T-helper 1 cell treated with Interleukin-12 subunit alpha and Interleukin-12 subunit beta and Interleukin-4 antibody, amounts not matched to agents 30 μg/mL and 1 μg/mL, for 36 hours (primary cell): ENCODE data around the gene PLPP4.

Source experiments
- H3K27ac Mint-ChIP-seq: one replicate; pipeline ENCODE4 v1.8.0; 2021; ENCODE audit warnings: mild to moderate bottlenecking, mixed read lengths
- H3K27me3 Mint-ChIP-seq: one replicate; pipeline ENCODE4 v1.8.0; 2021; ENCODE audit warnings: low read depth, mixed read lengths
- H3K36me3 Mint-ChIP-seq: one replicate; pipeline ENCODE4 v1.8.0; 2021; ENCODE audit warnings: low read depth, mixed read lengths
- H3K4me1 Mint-ChIP-seq: one replicate; pipeline ENCODE4 v1.8.0; 2021; ENCODE audit warnings: low read depth, mixed read lengths
- H3K4me3 Mint-ChIP-seq: one replicate; pipeline ENCODE4 v1.8.0; 2021; ENCODE audit warnings: mild to moderate bottlenecking, moderate library complexity, mixed read lengths
- H3K9me3 Mint-ChIP-seq: one replicate; pipeline ENCODE4 v1.8.0; 2021; ENCODE audit warnings: mixed read lengths

The PLPP4 gene

DNA sequence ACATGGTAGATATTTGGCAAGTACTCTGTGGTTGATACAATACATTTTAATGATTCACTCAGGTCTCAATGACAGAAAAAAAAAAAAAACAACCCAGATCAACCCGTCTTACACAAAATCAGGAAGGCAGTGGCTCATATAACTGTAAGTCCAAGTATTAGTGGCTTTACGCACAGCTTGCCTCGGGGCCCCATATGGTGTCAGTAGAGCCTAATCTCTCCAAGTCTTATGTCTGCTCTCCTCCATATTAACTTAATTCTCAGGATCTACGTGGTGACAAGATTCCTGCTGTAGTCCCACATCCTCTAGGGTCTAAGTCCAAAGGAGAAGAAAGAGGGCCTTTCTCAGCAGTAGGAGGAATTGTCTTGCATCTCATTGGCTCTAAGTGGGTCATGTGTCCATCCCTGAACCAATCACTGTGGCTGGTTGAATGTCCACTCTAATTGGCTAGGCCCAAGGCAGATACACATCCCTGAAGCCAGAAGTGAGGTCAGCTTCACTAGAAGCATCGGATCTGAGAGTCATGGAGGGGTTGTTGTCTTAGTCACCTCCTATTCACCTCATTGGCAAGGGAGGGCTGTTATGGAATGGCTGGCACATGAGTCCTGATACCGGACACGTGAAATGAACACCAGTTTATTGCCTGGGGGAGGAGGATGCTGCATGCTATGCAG, 20.5 kb upstream of the PLPP4 start:
- H3K4me1 Mint-ChIP-seq: no peaks in the 10 kb centered on the region
- H3K36me3 Mint-ChIP-seq: no peaks in the 10 kb centered on the region
- H3K4me3 Mint-ChIP-seq: no peak overlapping the region

GRCh38 chr10:120437541-120437940, 19.5 kb upstream of the PLPP4 start:
- H3K27me3 Mint-ChIP-seq: peaks cover 1% of the 10 kb centered on the region
- H3K4me3 Mint-ChIP-seq: no peak overlapping the region
- no peak overlapping the region for H3K27ac Mint-ChIP-seq
- no peaks in the 10 kb centered on the region for H3K36me3 Mint-ChIP-seq
- H3K9me3 Mint-ChIP-seq: no peaks in the 10 kb centered on the region
- no peaks in the 10 kb centered on the region for H3K4me1 Mint-ChIP-seq

More for the DNA sequence above, 20.5 kb upstream of the PLPP4 start:
- Mint-ChIP-seq H3K9me3 (no peaks in the 10 kb centered on the region), H3K27ac (no peak overlapping the region), H3K27me3 (peaks cover 7% of the 10 kb centered on the region)

GRCh38 chr10:120451968-120452367, 5.1 kb upstream of the PLPP4 start:
- Mint-ChIP-seq H3K9me3 (no peaks in the 10 kb centered on the region), H3K27ac (no peak overlapping the region), H3K4me1 (no peaks in the 10 kb centered on the region), H3K36me3 (no peaks in the 10 kb centered on the region), H3K27me3 (peaks cover 17% of the 10 kb centered on the region), H3K4me3 (no peak overlapping the region)

- Mint-ChIP-seq H3K36me3 (no peaks in the 10 kb centered on the region), H3K4me3 (no peak overlapping the region), H3K4me1 (no peaks in the 10 kb centered on the region), H3K9me3 (no peaks in the 10 kb centered on the region), H3K27ac (no peak overlapping the region), H3K27me3 (peaks cover 28% of the 10 kb centered on the region)
These were observed 3.7 kb upstream of the PLPP4 start for GRCh38 chr10:120453319-120453718.

DNA sequence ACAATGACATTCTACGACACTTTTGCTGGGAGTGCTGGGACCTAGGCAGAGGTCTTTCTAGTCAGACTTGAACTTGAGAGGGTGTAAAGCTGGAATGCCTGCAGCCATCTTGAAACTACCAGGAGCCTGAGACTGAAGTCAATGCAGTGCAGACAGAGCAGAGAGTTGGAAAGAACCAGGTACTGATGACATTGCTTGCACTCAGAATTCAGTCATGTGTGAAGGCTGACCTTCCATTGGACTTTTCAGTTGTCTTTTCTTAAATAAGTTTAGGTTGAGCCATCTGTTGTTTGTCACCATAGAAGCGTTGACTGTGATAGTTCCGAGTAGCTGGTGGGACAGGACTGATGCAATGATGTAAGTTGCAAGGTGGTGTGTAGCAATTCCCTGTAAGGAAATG, 3.1 kb upstream of the PLPP4 start:
- Mint-ChIP-seq H3K4me1 (no peaks in the 10 kb centered on the region), H3K27me3 (peaks cover 34% of the 10 kb centered on the region), H3K4me3 (no peak overlapping the region), H3K27ac (no peak overlapping the region), H3K9me3 (no peaks in the 10 kb centered on the region), H3K36me3 (no peaks in the 10 kb centered on the region)

DNA sequence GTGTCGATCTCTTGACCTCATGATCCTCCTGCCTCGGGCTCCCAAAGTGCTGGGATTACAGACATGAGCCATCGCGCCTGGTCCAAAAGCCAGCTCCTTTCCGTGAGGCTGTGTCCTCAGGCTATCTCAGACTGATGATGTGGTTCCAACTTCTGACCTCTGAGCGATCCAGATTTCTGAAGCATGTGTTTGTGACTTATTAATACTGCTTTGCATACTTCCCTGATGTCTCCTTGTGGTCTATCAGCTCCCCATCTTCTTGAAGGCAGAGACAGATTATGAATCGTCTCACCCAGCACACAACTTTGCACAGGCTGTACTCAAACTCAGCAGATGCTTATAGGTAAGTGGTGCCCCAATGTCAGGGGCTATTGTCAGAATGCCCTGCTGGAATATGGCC, 2.0 kb upstream of the PLPP4 start:
- no peak overlapping the region for H3K27ac Mint-ChIP-seq
- H3K27me3 Mint-ChIP-seq: peaks cover 38% of the 10 kb centered on the region
- no peaks in the 10 kb centered on the region for H3K9me3 Mint-ChIP-seq
- H3K4me3 Mint-ChIP-seq: no peak overlapping the region
- no peaks in the 10 kb centered on the region for H3K36me3 Mint-ChIP-seq
- H3K4me1 Mint-ChIP-seq: no peaks in the 10 kb centered on the region

- peaks cover 38% of the 10 kb centered on the region for H3K27me3 Mint-ChIP-seq
- no peaks in the 10 kb centered on the region for H3K4me1 Mint-ChIP-seq
- no peaks in the 10 kb centered on the region for H3K36me3 Mint-ChIP-seq
- no peak overlapping the region for H3K27ac Mint-ChIP-seq
- no peaks in the 10 kb centered on the region for H3K9me3 Mint-ChIP-seq
- no peak overlapping the region for H3K4me3 Mint-ChIP-seq
These were observed 1.4 kb upstream of the PLPP4 start for GRCh38 chr10:120455606-120456005.

GRCh38 chr10:120456143-120456625, 843 bp upstream of the PLPP4 start:
- Mint-ChIP-seq H3K36me3 (no peaks in the 10 kb centered on the region), H3K27ac (no peak overlapping the region), H3K27me3 (peaks cover 38% of the 10 kb centered on the region), H3K4me1 (no peaks in the 10 kb centered on the region), H3K9me3 (no peaks in the 10 kb centered on the region), H3K4me3 (peak overlapping the region; percentile 28)

DNA sequence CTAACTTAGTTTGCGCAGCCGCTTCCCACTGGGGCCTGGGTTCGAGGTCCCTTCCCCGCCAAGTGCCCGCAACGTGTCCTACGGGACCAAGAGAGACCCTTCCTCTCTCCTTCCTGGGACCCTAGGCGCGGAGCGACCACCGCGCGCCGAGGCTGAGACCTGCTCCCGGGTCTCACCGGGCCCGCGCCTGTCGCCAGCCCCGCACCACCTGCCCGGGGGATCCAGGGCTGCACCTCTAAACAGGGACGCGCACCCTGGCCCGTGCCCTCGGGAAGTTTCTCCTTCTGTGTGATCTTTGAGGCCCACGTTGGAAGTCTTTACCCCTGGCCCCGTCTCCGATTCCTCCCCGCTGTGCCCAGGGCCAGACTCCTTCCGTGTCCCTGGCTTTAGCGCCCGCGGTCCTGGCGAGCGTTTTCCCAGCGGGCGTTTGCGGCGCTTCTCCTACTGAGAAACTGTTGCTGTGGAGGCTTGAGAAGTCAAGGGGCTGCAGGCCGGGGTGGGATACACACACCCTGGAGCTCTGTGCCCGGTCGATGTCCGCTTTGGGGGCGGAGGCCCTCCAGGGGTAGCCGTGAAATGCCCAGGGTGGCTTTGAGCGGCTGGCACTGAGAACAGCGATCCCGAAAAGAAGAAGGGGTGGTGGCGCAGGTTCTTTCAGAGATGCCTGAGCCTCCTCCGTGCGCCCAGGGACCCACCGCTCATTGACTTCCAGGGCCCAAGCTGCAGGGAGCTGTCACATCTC, 575 bp downstream of the PLPP4 start:
- H3K36me3 Mint-ChIP-seq: no peaks in the 10 kb centered on the region
- H3K27ac Mint-ChIP-seq: no peak overlapping the region
- H3K4me1 Mint-ChIP-seq: no peaks in the 10 kb centered on the region
- no peaks in the 10 kb centered on the region for H3K9me3 Mint-ChIP-seq
- no peak overlapping the region for H3K4me3 Mint-ChIP-seq
- H3K27me3 Mint-ChIP-seq: peaks cover 38% of the 10 kb centered on the region

GRCh38 chr10:120458432-120458831, 1.4 kb downstream of the PLPP4 start:
- Mint-ChIP-seq H3K9me3 (no peaks in the 10 kb centered on the region), H3K4me3 (no peak overlapping the region), H3K4me1 (no peaks in the 10 kb centered on the region), H3K27ac (no peak overlapping the region), H3K27me3 (peaks cover 38% of the 10 kb centered on the region), H3K36me3 (no peaks in the 10 kb centered on the region)

DNA sequence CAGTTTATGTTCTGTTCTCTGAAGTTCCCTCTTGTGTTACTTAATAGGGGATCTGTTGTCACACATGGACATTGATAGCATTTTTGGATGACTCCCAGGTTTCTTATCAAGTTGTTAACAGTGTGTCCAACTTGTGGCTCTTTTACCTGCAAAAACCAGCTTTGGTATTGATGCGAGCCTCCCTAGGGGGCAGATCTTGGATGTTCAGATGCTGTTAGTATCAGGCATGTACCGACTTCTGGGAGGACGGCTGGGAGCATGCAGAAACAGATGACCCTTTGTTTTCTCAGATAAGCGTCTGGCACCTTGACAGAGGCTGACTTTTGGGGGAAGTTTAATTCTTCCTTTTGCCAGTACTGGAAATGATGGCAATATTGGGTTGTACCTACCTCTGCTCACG, 2.2 kb downstream of the PLPP4 start:
- H3K36me3 Mint-ChIP-seq: no peaks in the 10 kb centered on the region
- H3K4me3 Mint-ChIP-seq: no peak overlapping the region
- H3K4me1 Mint-ChIP-seq: no peaks in the 10 kb centered on the region
- peaks cover 38% of the 10 kb centered on the region for H3K27me3 Mint-ChIP-seq
- no peak overlapping the region for H3K27ac Mint-ChIP-seq
- H3K9me3 Mint-ChIP-seq: no peaks in the 10 kb centered on the region

GRCh38 chr10:120460186-120460585, 3.2 kb downstream of the PLPP4 start:
- no peak overlapping the region for H3K4me3 Mint-ChIP-seq
- no peaks in the 10 kb centered on the region for H3K36me3 Mint-ChIP-seq
- no peak overlapping the region for H3K27ac Mint-ChIP-seq
- no peaks in the 10 kb centered on the region for H3K4me1 Mint-ChIP-seq
- H3K9me3 Mint-ChIP-seq: no peaks in the 10 kb centered on the region
- peaks cover 34% of the 10 kb centered on the region for H3K27me3 Mint-ChIP-seq

GRCh38 chr10:120460776-120461175, 3.7 kb downstream of the PLPP4 start:
- Mint-ChIP-seq H3K36me3 (no peaks in the 10 kb centered on the region), H3K27ac (no peak overlapping the region), H3K27me3 (peaks cover 30% of the 10 kb centered on the region), H3K4me3 (no peak overlapping the region), H3K9me3 (no peaks in the 10 kb centered on the region), H3K4me1 (no peaks in the 10 kb centered on the region)

- Mint-ChIP-seq H3K4me3 (no peak overlapping the region), H3K9me3 (no peaks in the 10 kb centered on the region), H3K36me3 (no peaks in the 10 kb centered on the region), H3K27ac (no peak overlapping the region), H3K4me1 (no peaks in the 10 kb centered on the region), H3K27me3 (peaks cover 21% of the 10 kb centered on the region)
These were observed 5.1 kb downstream of the PLPP4 start for GRCh38 chr10:120462018-120462682.

DNA sequence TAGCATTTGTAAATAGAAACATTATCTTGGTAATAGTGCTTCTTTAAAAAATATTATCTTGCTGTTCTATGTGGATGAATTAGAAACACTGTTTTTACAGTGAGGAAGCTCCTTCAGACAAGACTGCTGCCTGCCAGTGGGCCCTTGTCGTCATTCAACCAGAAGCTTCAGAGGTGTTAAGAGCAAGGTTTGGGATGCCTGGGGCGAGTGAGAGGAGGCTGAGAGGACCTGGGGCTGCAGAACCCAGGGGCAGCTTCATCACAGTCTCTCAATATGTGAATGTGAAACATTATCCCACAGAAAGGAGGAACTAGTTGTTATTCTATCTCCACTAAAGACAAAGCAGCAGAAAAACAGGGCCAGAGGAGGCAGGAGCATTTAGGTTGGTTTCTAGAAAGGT, 8.1 kb downstream of the PLPP4 start:
- Mint-ChIP-seq H3K4me3 (no peak overlapping the region), H3K4me1 (no peaks in the 10 kb centered on the region)

More for the DNA sequence above, 8.1 kb downstream of the PLPP4 start:
- Mint-ChIP-seq H3K27me3 (no peaks in the 10 kb centered on the region), H3K9me3 (no peaks in the 10 kb centered on the region), H3K27ac (no peak overlapping the region), H3K36me3 (no peaks in the 10 kb centered on the region)
